ENCODE data around the gene ACTMAP. TPM values are rescaled to one million over a fixed set of nuclear protein-coding genes. Genes with fewer than 3 reads are reported as not detected.
A peak's percentile ranks its signal among the peaks of the same experiment; 100 is the strongest.

ACTMAP gene
- total and polyA plus RNA-seq, 2 of the 13 experiments (the other 11 are each of a cell fraction or from before 2014, with no cell fraction given) = 2.2 to 7.9 TPM

DNA sequence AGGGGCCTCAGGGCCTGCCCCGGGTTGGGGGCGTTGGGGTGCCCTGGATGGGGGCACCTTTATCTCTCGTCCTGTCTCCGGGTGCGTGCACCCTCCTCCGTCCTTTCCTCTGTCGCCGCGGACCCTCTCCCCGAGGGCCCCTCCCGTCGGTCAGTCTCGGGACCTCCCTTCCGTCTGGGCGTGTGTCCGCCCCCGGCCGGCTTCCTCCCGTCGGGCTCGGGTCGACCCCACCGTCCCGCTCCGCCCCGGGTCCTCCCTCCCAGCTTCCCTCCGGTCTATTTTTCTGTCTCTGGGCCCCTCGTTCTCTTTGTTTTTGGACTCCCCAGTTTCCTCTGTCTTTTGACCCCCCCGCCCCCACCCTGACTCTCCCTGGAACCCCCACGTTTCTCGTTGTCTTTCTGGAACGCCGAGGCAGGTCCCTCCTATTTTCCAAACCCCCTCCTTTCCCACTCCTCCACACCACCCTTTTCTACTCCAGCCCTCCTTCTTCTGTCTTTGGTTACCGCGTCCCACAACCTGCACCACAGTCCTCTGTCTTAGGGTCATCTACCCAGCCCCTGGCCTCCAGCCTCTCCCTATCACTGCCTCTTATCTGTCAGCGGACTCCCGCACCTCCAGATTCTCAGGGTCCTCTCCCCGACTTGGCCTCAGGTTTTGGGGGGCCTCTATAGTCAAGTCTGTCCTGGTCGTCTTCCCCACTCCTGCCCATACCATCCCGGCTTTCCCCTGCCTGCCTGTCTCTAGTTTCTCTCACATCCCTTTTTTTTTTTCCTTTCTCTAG lies 49.5 kb upstream of the ACTMAP start:
- H3K4me1 ChIP-seq (ENCODE audit: insufficient read depth, low read length) = peaks cover 62% of the 10 kb centered on the region
- POLR2A ChIA-PET = interaction anchor here (1.5 to 3.5 kb wide), 6 partner anchors 8 to 374 kb away, joined by 3 to 67 read pairs (median 11); partner anchors contain the start of genes ACTMAP, RAB4B, SERTAD1 and SNRPA
- H4K20me1 ChIP-seq (ENCODE audit: insufficient read depth, low read length) = peaks cover 2% of the 10 kb centered on the region; the same call in 1 of the 2 replicates
- FAIRE-seq = no peak
- peak overlapping the region; percentile 90 for H3K9ac ChIP-seq (ENCODE audit: insufficient read depth, low read depth, low read length)
- H3K4me2 ChIP-seq (ENCODE audit: low read depth, low read length) = peak overlapping the region; percentile 91
- H3K79me2 ChIP-seq (ENCODE audit: insufficient read depth, low read length) = peaks cover 30% of the 10 kb centered on the region
- intact Hi-C loops (cut with micrococcal nuclease; ENCODE audit: unreplicated experiment) = no loop called here
- H3K4me3 ChIP-seq (replicated peaks in 1 of 3; ENCODE audit: insufficient read depth in 1 of 3, low read depth in 2 of 3, low read length in 3 of 3) = peak overlapping the region; percentile 77 to 94 (median 93)
- WGBS (ENCODE audit: low lambda C conversion rate) = 11% methylated on average over 22 of the region's 40 CpGs
- peak overlapping the region; percentile 75 for H3K27ac ChIP-seq (ENCODE audit: extremely low read length, insufficient read depth, low read length)
- H3K9me3 ChIP-seq (ENCODE audit: low read length) = no peaks in the 10 kb centered on the region
- no peak overlapping the region for H2AFZ ChIP-seq (ENCODE audit: low read length)
- BruUV-seq (replicated peaks) = no TSS peak
- CTCF ChIA-PET (ENCODE audit: low intra/inter-chr PET ratio, low total read pairs) = no interaction called here
- no peak for DNase-seq (ENCODE audit: low spot score)
- ATAC-seq = no peak
- H3K27me3 ChIP-seq (ENCODE audit: control insufficient read depth in 1 of 2, insufficient read depth in 2 of 2, low read length in 2 of 2) = no peaks in the 10 kb centered on the region; a peak in 1 of 5 replicates
- peaks cover 3 to 4% of the 10 kb centered on the region in 2 experiments; a peak in 2 of 5 replicates for H3K36me3 ChIP-seq (replicated peaks in 1 of 2; ENCODE audit: control insufficient read depth in 1 of 2, insufficient read depth in 2 of 2, low read length in 2 of 2)
- in situ Hi-C loops (cut with HindIII; ENCODE audit: extremely low pct_ligation_motif_present, low pct_unique_long_range_greater_than_20kb) = no loop called here
- no peak for TF ChIP-seq HOXD1 (CRISPR knock-in tag; IDR thresholded peaks at IDR 0.05)
- TF ChIP-seq, protein P1, sequence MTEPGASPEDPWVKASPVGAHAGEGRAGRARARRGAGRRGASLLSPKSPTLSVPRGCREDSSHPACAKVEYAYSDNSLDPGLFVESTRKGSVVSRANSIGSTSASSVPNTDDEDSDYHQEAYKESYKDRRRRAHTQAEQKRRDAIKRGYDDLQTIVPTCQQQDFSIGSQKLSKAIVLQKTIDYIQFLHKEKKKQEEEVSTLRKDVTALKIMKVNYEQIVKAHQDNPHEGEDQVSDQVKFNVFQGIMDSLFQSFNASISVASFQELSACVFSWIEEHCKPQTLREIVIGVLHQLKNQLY (CRISPR knock-in tag; IDR thresholded peaks at IDR 0.05) = no peak
- TF ChIP-seq ZNF878 (CRISPR knock-in tag; IDR thresholded peaks at IDR 0.05) = no peak
- no peak for TF ChIP-seq ZNF101 (CRISPR knock-in tag; IDR thresholded peaks at IDR 0.05; ENCODE audit: borderline replicate concordance, low read depth)
- no peak for TF ChIP-seq SUZ12 (IDR thresholded peaks at IDR 0.05; ENCODE audit: low read depth, low read length)
- TF ChIP-seq, protein P2, sequence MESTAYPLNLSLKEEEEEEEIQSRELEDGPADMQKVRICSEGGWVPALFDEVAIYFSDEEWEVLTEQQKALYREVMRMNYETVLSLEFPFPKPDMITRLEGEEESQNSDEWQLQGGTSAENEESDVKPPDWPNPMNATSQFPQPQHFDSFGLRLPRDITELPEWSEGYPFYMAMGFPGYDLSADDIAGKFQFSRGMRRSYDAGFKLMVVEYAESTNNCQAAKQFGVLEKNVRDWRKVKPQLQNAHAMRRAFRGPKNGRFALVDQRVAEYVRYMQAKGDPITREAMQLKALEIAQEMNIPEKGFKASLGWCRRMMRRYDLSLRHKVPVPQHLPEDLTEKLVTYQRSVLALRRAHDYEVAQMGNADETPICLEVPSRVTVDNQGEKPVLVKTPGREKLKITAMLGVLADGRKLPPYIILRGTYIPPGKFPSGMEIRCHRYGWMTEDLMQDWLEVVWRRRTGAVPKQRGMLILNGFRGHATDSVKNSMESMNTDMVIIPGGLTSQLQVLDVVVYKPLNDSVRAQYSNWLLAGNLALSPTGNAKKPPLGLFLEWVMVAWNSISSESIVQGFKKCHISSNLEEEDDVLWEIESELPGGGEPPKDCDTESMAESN (CRISPR knock-in tag; conservative IDR thresholded peaks at IDR 0.05) = peak; percentile 57; the same call in 1 of the 2 replicates
- 0 out of 2 replicates have a peak, but pooled peaks have one; percentile 1 for TF ChIP-seq HNF4G (IDR thresholded peaks at IDR 0.05; ENCODE audit: borderline replicate concordance, low read depth, low read length)
- TF ChIP-seq HNF4G (CRISPR knock-in tag; IDR thresholded peaks at IDR 0.05; ENCODE audit: borderline replicate concordance, low read depth) = no peak
- TF ChIP-seq DNMT3B (CRISPR knock-in tag; conservative IDR thresholded peaks at IDR 0.05) = no peak
- TF ChIP-seq, protein P3, sequence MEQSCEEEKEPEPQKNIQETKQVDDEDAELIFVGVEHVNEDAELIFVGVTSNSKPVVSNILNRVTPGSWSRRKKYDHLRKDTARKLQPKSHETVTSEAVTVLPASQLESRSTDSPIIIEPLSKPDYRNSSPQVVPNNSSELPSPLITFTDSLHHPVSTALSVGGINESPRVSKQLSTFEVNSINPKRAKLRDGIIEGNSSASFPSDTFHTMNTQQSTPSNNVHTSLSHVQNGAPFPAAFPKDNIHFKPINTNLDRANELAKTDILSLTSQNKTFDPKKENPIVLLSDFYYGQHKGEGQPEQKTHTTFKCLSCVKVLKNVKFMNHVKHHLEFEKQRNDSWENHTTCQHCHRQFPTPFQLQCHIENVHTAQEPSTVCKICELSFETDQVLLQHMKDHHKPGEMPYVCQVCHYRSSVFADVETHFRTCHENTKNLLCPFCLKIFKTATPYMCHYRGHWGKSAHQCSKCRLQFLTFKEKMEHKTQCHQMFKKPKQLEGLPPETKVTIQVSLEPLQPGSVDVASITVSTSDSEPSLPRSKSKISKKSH (CRISPR knock-in tag; IDR thresholded peaks at IDR 0.05; ENCODE audit: borderline replicate concordance) = no peak
- TF ChIP-seq KDM2A (CRISPR knock-in tag; IDR thresholded peaks at IDR 0.05; ENCODE audit: borderline replicate concordance, low read depth) = peak; percentile 15; the same call in 1 of the 2 replicates
- TF ChIP-seq ZBTB7A (CRISPR knock-in tag; IDR thresholded peaks at IDR 0.05) = no peak
- TF ChIP-seq HDAC2 (CRISPR knock-in tag; IDR thresholded peaks at IDR 0.05) = no peak
- no peak for TF ChIP-seq CCAR2 (optimal IDR thresholded peaks at IDR 0.05; ENCODE audit: low read depth, low read length)
- TF ChIP-seq SP5 (CRISPR knock-in tag; IDR thresholded peaks at IDR 0.05; ENCODE audit: borderline replicate concordance, low read depth) = no peak
- TF ChIP-seq RBFOX2 (IDR thresholded peaks at IDR 0.05; ENCODE audit: low read depth, low read length) = 0 out of 2 replicates have a peak, but pooled peaks have one; percentile 9
- TF ChIP-seq ZNF777 (CRISPR knock-in tag; IDR thresholded peaks at IDR 0.05) = peak; percentile 85
- TF ChIP-seq ZSCAN29 (CRISPR knock-in tag; conservative IDR thresholded peaks at IDR 0.05) = no peak
- peak; percentile 13; the same call in 1 of the 2 replicates for TF ChIP-seq ZNF263 (CRISPR knock-in tag; IDR thresholded peaks at IDR 0.05)
